ENCODE measurements around the gene TRIM71.

Gene TRIM71

DNA sequence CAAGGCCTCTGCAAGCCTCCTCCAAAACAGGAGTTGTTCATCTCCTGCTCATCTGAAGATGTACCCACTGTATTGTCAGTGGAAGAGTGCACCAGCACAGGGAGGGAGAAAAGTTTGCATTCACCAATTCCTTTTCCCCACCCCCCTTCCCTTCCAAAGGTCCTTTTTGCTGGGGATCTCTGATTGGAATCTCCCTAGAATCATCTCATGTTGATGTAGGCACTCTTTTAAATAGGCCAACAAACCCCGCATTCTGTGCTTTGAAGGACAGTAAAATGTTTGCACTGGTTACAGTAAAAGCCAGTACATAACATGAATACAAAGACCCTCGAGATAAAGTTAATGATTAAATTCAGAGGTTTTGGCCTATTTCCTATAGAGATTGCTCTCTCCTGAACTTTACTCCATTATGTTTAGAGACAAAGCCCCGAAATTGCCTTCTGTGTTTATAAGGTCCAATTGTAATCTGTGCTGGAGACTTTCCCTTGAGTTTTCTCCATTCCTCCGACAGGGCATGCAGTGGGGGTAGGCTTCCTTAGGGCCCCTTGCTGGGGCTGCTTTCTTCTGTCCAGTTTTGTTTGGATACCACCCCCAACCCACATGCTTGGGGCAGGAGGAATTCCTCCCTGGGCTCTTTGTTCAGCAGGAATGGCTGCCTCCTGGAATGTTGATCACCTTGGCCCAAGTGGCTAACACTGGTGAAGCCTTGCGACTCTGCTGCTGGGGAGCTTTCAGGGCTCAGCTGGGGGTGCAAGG is 22.5 kb downstream of the TRIM71 start:
- Histone ChIP-seq H3K4me3 (ENCODE audit: low read depth, low read length) (no peak overlapping the region), H3K27ac (ENCODE audit: extremely low read depth, low read depth, low read length) (no peak overlapping the region), H3K4me1 (ENCODE audit: control insufficient read depth, insufficient read depth, low read length) (no peaks in the 10 kb centered on the region), H3K36me3 (ENCODE audit: control insufficient read depth in 2 of 2, insufficient read depth in 1 of 2, low read length in 2 of 2) (no peaks in the 10 kb centered on the region), H3K9me3 (ENCODE audit: control insufficient read depth, insufficient read depth, low read depth, low read length) (no peaks in the 10 kb centered on the region)
- ChIA-PET CTCF (no interaction called here), POLR2A (no interaction called here)
- TF ChIP-seq GLIS1 (tag by site-specific recombination; IDR thresholded peaks at IDR 0.05): peak; percentile 37; the same call in 1 of the 2 replicates
- TF ChIP-seq SP2 (tag by site-specific recombination; IDR thresholded peaks at IDR 0.05): no peak
- no peak for TF ChIP-seq HOXC10 (CRISPR knock-in tag; IDR thresholded peaks at IDR 0.05)
- no peak for TF ChIP-seq ZNF112 (tag by site-specific recombination; IDR thresholded peaks at IDR 0.05)
- TF ChIP-seq, protein P1, sequence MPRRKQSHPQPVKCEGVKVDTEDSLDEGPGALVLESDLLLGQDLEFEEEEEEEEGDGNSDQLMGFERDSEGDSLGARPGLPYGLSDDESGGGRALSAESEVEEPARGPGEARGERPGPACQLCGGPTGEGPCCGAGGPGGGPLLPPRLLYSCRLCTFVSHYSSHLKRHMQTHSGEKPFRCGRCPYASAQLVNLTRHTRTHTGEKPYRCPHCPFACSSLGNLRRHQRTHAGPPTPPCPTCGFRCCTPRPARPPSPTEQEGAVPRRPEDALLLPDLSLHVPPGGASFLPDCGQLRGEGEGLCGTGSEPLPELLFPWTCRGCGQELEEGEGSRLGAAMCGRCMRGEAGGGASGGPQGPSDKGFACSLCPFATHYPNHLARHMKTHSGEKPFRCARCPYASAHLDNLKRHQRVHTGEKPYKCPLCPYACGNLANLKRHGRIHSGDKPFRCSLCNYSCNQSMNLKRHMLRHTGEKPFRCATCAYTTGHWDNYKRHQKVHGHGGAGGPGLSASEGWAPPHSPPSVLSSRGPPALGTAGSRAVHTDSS (tag by site-specific recombination; IDR thresholded peaks at IDR 0.05): no peak
- TF ChIP-seq, protein P2, sequence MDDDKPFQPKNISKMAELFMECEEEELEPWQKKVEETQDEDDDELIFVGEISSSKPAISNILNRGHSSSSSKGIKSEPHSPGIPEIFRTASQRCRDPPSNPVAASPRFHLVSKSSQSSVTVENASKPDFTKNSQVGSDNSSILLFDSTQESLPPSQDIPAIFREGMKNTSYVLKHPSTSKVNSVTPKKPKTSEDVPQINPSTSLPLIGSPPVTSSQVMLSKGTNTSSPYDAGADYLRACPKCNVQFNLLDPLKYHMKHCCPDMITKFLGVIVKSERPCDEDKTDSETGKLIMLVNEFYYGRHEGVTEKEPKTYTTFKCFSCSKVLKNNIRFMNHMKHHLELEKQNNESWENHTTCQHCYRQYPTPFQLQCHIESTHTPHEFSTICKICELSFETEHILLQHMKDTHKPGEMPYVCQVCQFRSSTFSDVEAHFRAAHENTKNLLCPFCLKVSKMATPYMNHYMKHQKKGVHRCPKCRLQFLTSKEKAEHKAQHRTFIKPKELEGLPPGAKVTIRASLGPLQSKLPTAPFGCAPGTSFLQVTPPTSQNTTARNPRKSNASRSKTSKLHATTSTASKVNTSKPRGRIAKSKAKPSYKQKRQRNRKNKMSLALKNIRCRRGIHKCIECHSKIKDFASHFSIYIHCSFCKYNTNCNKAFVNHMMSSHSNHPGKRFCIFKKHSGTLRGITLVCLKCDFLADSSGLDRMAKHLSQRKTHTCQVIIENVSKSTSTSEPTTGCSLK (tag by site-specific recombination; IDR thresholded peaks at IDR 0.05): no peak
- no peak for TF ChIP-seq ZNF830 (tag by site-specific recombination; IDR thresholded peaks at IDR 0.05; ENCODE audit: low read depth)

DNA sequence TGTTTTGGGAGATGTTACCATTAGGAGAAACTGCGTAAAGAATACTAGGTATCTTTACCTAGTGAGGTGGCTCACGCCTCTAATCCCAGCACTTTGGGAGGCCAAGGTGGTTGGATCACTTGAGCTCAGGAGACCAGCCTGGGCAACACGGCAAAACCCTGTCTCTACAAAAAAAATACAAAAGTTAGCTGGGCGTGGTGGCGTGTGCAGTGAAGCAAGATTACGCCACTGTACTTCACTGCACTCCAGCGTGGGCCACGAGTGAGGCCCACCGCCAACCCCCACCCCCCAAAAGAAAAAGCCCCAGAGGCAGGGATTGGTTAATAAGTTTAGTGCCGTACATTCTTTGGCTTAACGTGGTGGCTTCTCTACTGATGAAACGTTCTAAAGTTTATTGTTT is 23.5 kb downstream of the TRIM71 start:
- no peaks in the 10 kb centered on the region for H3K4me1 ChIP-seq (ENCODE audit: control insufficient read depth, insufficient read depth, low read length)
- H3K36me3 ChIP-seq (ENCODE audit: control insufficient read depth in 2 of 2, insufficient read depth in 1 of 2, low read length in 2 of 2): no peaks in the 10 kb centered on the region
- H3K4me3 ChIP-seq (ENCODE audit: low read depth, low read length): no peak overlapping the region
- H3K27ac ChIP-seq (ENCODE audit: extremely low read depth, low read depth, low read length): no peak overlapping the region
- ChIA-PET CTCF (no interaction called here), POLR2A (interaction anchor here (0.7 kb wide), 1 partner anchor 100 kb away, joined by 3 read pairs; no protein-coding TSS in a partner anchor)
- no peaks in the 10 kb centered on the region for H3K9me3 ChIP-seq (ENCODE audit: control insufficient read depth, insufficient read depth, low read depth, low read length)
- TF ChIP-seq ZNF132 (tag by site-specific recombination; IDR thresholded peaks at IDR 0.05; ENCODE audit: borderline replicate concordance): no peak
- TF ChIP-seq ZNF624 (tag by site-specific recombination; IDR thresholded peaks at IDR 0.05): no peak
- TF ChIP-seq ZNF274 (IDR thresholded peaks at IDR 0.05; ENCODE audit: low read length): no peak
- no peak for TF ChIP-seq ZNF274 (tag by site-specific recombination; IDR thresholded peaks at IDR 0.05; ENCODE audit: borderline replicate concordance)
- no peak for TF ChIP-seq ZNF292 (tag by site-specific recombination; IDR thresholded peaks at IDR 0.05; ENCODE audit: borderline replicate concordance, low read depth)
- TF ChIP-seq, protein P3, sequence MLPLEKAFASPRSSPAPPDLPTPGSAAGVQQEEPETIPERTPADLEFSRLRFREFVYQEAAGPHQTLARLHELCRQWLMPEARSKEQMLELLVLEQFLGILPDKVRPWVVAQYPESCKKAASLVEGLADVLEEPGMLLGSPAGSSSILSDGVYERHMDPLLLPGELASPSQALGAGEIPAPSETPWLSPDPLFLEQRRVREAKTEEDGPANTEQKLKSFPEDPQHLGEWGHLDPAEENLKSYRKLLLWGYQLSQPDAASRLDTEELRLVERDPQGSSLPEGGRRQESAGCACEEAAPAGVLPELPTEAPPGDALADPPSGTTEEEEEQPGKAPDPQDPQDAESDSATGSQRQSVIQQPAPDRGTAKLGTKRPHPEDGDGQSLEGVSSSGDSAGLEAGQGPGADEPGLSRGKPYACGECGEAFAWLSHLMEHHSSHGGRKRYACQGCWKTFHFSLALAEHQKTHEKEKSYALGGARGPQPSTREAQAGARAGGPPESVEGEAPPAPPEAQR (tag by site-specific recombination; IDR thresholded peaks at IDR 0.05): no peak
- TF ChIP-seq ZFP41 (tag by site-specific recombination; IDR thresholded peaks at IDR 0.05; ENCODE audit: borderline replicate concordance): no peak
- TF ChIP-seq ZBTB1 (tag by site-specific recombination; IDR thresholded peaks at IDR 0.05): no peak
- TF ChIP-seq, protein P4, sequence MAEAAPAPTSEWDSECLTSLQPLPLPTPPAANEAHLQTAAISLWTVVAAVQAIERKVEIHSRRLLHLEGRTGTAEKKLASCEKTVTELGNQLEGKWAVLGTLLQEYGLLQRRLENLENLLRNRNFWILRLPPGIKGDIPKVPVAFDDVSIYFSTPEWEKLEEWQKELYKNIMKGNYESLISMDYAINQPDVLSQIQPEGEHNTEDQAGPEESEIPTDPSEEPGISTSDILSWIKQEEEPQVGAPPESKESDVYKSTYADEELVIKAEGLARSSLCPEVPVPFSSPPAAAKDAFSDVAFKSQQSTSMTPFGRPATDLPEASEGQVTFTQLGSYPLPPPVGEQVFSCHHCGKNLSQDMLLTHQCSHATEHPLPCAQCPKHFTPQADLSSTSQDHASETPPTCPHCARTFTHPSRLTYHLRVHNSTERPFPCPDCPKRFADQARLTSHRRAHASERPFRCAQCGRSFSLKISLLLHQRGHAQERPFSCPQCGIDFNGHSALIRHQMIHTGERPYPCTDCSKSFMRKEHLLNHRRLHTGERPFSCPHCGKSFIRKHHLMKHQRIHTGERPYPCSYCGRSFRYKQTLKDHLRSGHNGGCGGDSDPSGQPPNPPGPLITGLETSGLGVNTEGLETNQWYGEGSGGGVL (tag by site-specific recombination; IDR thresholded peaks at IDR 0.05): no peak
- no peak for TF ChIP-seq ZNF664 (tag by site-specific recombination; IDR thresholded peaks at IDR 0.05)
- TF ChIP-seq, protein P5, sequence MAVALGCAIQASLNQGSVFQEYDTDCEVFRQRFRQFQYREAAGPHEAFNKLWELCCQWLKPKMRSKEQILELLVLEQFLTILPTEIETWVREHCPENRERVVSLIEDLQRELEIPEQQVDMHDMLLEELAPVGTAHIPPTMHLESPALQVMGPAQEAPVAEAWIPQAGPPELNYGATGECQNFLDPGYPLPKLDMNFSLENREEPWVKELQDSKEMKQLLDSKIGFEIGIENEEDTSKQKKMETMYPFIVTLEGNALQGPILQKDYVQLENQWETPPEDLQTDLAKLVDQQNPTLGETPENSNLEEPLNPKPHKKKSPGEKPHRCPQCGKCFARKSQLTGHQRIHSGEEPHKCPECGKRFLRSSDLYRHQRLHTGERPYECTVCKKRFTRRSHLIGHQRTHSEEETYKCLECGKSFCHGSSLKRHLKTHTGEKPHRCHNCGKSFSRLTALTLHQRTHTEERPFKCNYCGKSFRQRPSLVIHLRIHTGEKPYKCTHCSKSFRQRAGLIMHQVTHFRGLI (tag by site-specific recombination; IDR thresholded peaks at IDR 0.05): no peak
